Gastrocnemius medialis (tissue), 4 donors: ENCODE measurements around the gene GDI2.

Source experiments
- CTCF ChIP-seq, 5 experiments: fragments of 450-650 bp in 3 of 5; fragments of 200-600 bp in 2 of 5; sonication (generic) in 2 of 5; IDR thresholded peaks in 4 of 5; conservative IDR thresholded peaks in 1 of 5; 1 replicate in 4 of 5; 2 replicates in 1 of 5; pipeline ENCODE4 v1.5.1; 2016 to 2019; ENCODE audit warnings: antibody characterized with exemption in 5 of 5, mild to moderate bottlenecking in 3 of 5, moderate library complexity in 3 of 5
- POLR2A ChIP-seq, 2 donors: fragments of 450-650 bp; IDR thresholded peaks; one replicate each; pipeline ENCODE4 v1.6.1; 2017; ENCODE audit warnings: antibody characterized with exemption in 2 of 2, mild to moderate bottlenecking in 2 of 2, moderate library complexity in 2 of 2

- no peak for TF ChIP-seq CTCF (IDR thresholded peaks at IDR 0.05 in 4 of 5, conservative IDR thresholded peaks at IDR 0.05 in 1 of 5)
- no peak for TF ChIP-seq POLR2A (IDR thresholded peaks at IDR 0.05)
These were observed 3.0 kb downstream of the GDI2 start for GRCh38 chr10:5810225-5810624.
